ENCODE data around the gene SMIM13.
"Not testable (repeated sequence)": the region's sequence is repeated elsewhere in the genome, so short reads cannot be mapped to it uniquely, and the experiment has no call there.

Gene SMIM13

GRCh38 chr6:11113038-11113437 is 19.4 kb downstream of the SMIM13 start:
- DNase-seq (ENCODE audit: insufficient read length, low spot score) (no peak), FAIRE-seq (no peak)
- TF ChIP-seq TAF1 (IDR thresholded peaks at IDR 0.05; ENCODE audit: low read depth, low read length) (no peak), PAX5 (IDR thresholded peaks at IDR 0.05; ENCODE audit: insufficient read depth, low read length, severe bottlenecking) (no peak), SPI1 (IDR thresholded peaks at IDR 0.05; ENCODE audit: low read depth, low read length) (no peak)

GRCh38 chr6:11115808-11116536 is 22.3 kb downstream of the SMIM13 start:
- FAIRE-seq, result not testable (repeated sequence)

GRCh38 chr6:11120271-11121005 is 26.8 kb downstream of the SMIM13 start:
- DNase-seq (ENCODE audit: insufficient read length, low spot score) (no peak), FAIRE-seq (no peak)
- TF ChIP-seq PAX5 (IDR thresholded peaks at IDR 0.05; ENCODE audit: insufficient read depth, low read length, severe bottlenecking) (no peak), TAF1 (IDR thresholded peaks at IDR 0.05; ENCODE audit: low read depth, low read length) (no peak), POLR2A (IDR thresholded peaks at IDR 0.05; ENCODE audit: low read depth, low read length) (no peak), POLR2AphosphoS5 (IDR thresholded peaks at IDR 0.05; ENCODE audit: low read depth, low read length) (no peak), SPI1 (IDR thresholded peaks at IDR 0.05; ENCODE audit: low read depth, low read length) (no peak), POU2F2 (IDR thresholded peaks at IDR 0.05; ENCODE audit: low read depth, low read length) (no peak)

More at GRCh38 chr6:11115808-11116536, 22.3 kb downstream of the SMIM13 start:
- DNase-seq (ENCODE audit: insufficient read length, low spot score), result not testable (repeated sequence)

- FAIRE-seq (no peak), DNase-seq (ENCODE audit: insufficient read length, low spot score) (no peak)
- TF ChIP-seq SPI1 (IDR thresholded peaks at IDR 0.05; ENCODE audit: low read depth, low read length) (no peak), POU2F2 (IDR thresholded peaks at IDR 0.05; ENCODE audit: low read depth, low read length) (no peak), PAX5 (IDR thresholded peaks at IDR 0.05; ENCODE audit: insufficient read depth, low read length, severe bottlenecking) (no peak), POLR2AphosphoS5 (IDR thresholded peaks at IDR 0.05; ENCODE audit: low read depth, low read length) (no peak), TAF1 (IDR thresholded peaks at IDR 0.05; ENCODE audit: low read depth, low read length) (no peak), POLR2A (IDR thresholded peaks at IDR 0.05; ENCODE audit: low read depth, low read length) (no peak)
Observed at GRCh38 chr6:11121851-11122250, 28.2 kb downstream of the SMIM13 start.

GRCh38 chr6:11122380-11122779 is 28.7 kb downstream of the SMIM13 start:
- DNase-seq (ENCODE audit: insufficient read length, low spot score) (no peak), FAIRE-seq (no peak)
- TF ChIP-seq SPI1 (IDR thresholded peaks at IDR 0.05; ENCODE audit: low read depth, low read length) (no peak), POU2F2 (IDR thresholded peaks at IDR 0.05; ENCODE audit: low read depth, low read length) (no peak), POLR2A (IDR thresholded peaks at IDR 0.05; ENCODE audit: low read depth, low read length) (no peak), POLR2AphosphoS5 (IDR thresholded peaks at IDR 0.05; ENCODE audit: low read depth, low read length) (no peak), TAF1 (IDR thresholded peaks at IDR 0.05; ENCODE audit: low read depth, low read length) (no peak), PAX5 (IDR thresholded peaks at IDR 0.05; ENCODE audit: insufficient read depth, low read length, severe bottlenecking) (no peak)

- TF ChIP-seq POU2F2 (IDR thresholded peaks at IDR 0.05; ENCODE audit: low read depth, low read length) (no peak), SPI1 (IDR thresholded peaks at IDR 0.05; ENCODE audit: low read depth, low read length) (no peak), POLR2A (IDR thresholded peaks at IDR 0.05; ENCODE audit: low read depth, low read length) (no peak), PAX5 (IDR thresholded peaks at IDR 0.05; ENCODE audit: insufficient read depth, low read length, severe bottlenecking) (no peak), POLR2AphosphoS5 (IDR thresholded peaks at IDR 0.05; ENCODE audit: low read depth, low read length) (no peak), TAF1 (IDR thresholded peaks at IDR 0.05; ENCODE audit: low read depth, low read length) (no peak)
- FAIRE-seq (no peak), DNase-seq (ENCODE audit: insufficient read length, low spot score) (no peak)
Observed at GRCh38 chr6:11123978-11124377, 30.3 kb downstream of the SMIM13 start.

- TF ChIP-seq POLR2A (IDR thresholded peaks at IDR 0.05; ENCODE audit: low read depth, low read length), result no peak
- TF ChIP-seq POU2F2 (IDR thresholded peaks at IDR 0.05; ENCODE audit: low read depth, low read length), result no peak
- no peak for TF ChIP-seq PAX5 (IDR thresholded peaks at IDR 0.05; ENCODE audit: insufficient read depth, low read length, severe bottlenecking)
- TF ChIP-seq POLR2AphosphoS5 (IDR thresholded peaks at IDR 0.05; ENCODE audit: low read depth, low read length), result no peak
- TF ChIP-seq TAF1 (IDR thresholded peaks at IDR 0.05; ENCODE audit: low read depth, low read length), result no peak
- TF ChIP-seq SPI1 (IDR thresholded peaks at IDR 0.05; ENCODE audit: low read depth, low read length), result no peak
- DNase-seq (ENCODE audit: insufficient read length, low spot score) (no peak), FAIRE-seq (no peak)
Observed at GRCh38 chr6:11126876-11127275, 33.2 kb downstream of the SMIM13 start.

GRCh38 chr6:11128608-11129007 is 35.0 kb downstream of the SMIM13 start:
- TF ChIP-seq POU2F2 (IDR thresholded peaks at IDR 0.05; ENCODE audit: low read depth, low read length) (no peak), POLR2AphosphoS5 (IDR thresholded peaks at IDR 0.05; ENCODE audit: low read depth, low read length) (no peak)
- FAIRE-seq (no peak), DNase-seq (ENCODE audit: insufficient read length, low spot score) (no peak)

- DNase-seq (ENCODE audit: insufficient read length, low spot score) (no peak), FAIRE-seq (no peak)
- TF ChIP-seq POLR2A (IDR thresholded peaks at IDR 0.05; ENCODE audit: low read depth, low read length), result no peak
- TF ChIP-seq PAX5 (IDR thresholded peaks at IDR 0.05; ENCODE audit: insufficient read depth, low read length, severe bottlenecking), result no peak
- TF ChIP-seq TAF1 (IDR thresholded peaks at IDR 0.05; ENCODE audit: low read depth, low read length), result no peak
- no peak for TF ChIP-seq POU2F2 (IDR thresholded peaks at IDR 0.05; ENCODE audit: low read depth, low read length)
- no peak for TF ChIP-seq SPI1 (IDR thresholded peaks at IDR 0.05; ENCODE audit: low read depth, low read length)
- no peak for TF ChIP-seq POLR2AphosphoS5 (IDR thresholded peaks at IDR 0.05; ENCODE audit: low read depth, low read length)
Observed at GRCh38 chr6:11129908-11130565, 36.4 kb downstream of the SMIM13 start.

Measured in GM12891 (cell line).